Trophoblast cell (in vitro differentiated cells and primary cell): ENCODE data around the gene RFFL.

Experiments used
- DNase-seq, 2 donors: peaks; one replicate each; pipeline ENCODE4 v3.0.0-alpha.2; 2016
- H2AFZ ChIP-seq: 2 replicates; pipeline ENCODE4 v1.6.1; 2013; ENCODE audit warnings: low read length, moderate library complexity, mild to moderate bottlenecking; ENCODE audit not compliant: insufficient read depth, poor library complexity
- H2AK5ac ChIP-seq: 2 replicates; pipeline ENCODE4 v1.6.1; 2013; ENCODE audit warnings: mild to moderate bottlenecking, low read length
- H2BK120ac ChIP-seq: 2 replicates; pipeline ENCODE4 v1.6.1; 2013; ENCODE audit warnings: low read length, mild to moderate bottlenecking, moderate library complexity; ENCODE audit not compliant: insufficient read depth, poor library complexity
- H2BK12ac ChIP-seq: 2 replicates; pipeline ENCODE4 v1.6.1; 2013; ENCODE audit warnings: mild to moderate bottlenecking, low read length, moderate library complexity
- H2BK5ac ChIP-seq: 2 replicates; pipeline ENCODE4 v1.6.1; 2013; ENCODE audit warnings: low read length, low read depth, moderate library complexity, mild to moderate bottlenecking; ENCODE audit not compliant: poor library complexity
- H3K14ac ChIP-seq: 2 replicates; pipeline ENCODE4 v1.6.1; 2013; ENCODE audit warnings: mild to moderate bottlenecking, low read length
- H3K18ac ChIP-seq: 2 replicates; pipeline ENCODE4 v1.6.1; 2013; ENCODE audit warnings: mild to moderate bottlenecking, low read length
- H3K23ac ChIP-seq: 2 replicates; pipeline ENCODE4 v1.6.1; 2013; ENCODE audit warnings: low read length
- H3K27ac ChIP-seq: 2 replicates; pipeline ENCODE4 v1.5.1; 2013; ENCODE audit warnings: low read depth, mild to moderate bottlenecking, inconsistent platforms, low read length, moderate library complexity
- H3K27me3 ChIP-seq: 2 replicates; pipeline ENCODE4 v1.6.1; 2013; ENCODE audit warnings: inconsistent platforms, mild to moderate bottlenecking, low read length, moderate library complexity; ENCODE audit not compliant: insufficient read depth
- H3K36me3 ChIP-seq, 2 experiments: 1 replicate in 1 of 2; 2 replicates in 1 of 2; pipeline ENCODE4 v1.6.1; 2013; ENCODE audit warnings: low read length in 2 of 2, mild to moderate bottlenecking in 2 of 2, moderate library complexity in 1 of 2; ENCODE audit not compliant: insufficient read depth in 2 of 2, control insufficient read depth in 1 of 2
- H3K4ac ChIP-seq: 2 replicates; pipeline ENCODE4 v1.6.1; 2013; ENCODE audit warnings: low read depth, mild to moderate bottlenecking, low read length, moderate library complexity
- H3K4me1 ChIP-seq, 2 experiments: 1 replicate in 1 of 2; 2 replicates in 1 of 2; pipeline ENCODE4 v1.6.1; 2013; ENCODE audit warnings: low read length in 2 of 2, mild to moderate bottlenecking in 2 of 2, moderate library complexity in 1 of 2; ENCODE audit not compliant: insufficient read depth in 2 of 2, control insufficient read depth in 1 of 2
- H3K4me2 ChIP-seq: 2 replicates; pipeline ENCODE4 v1.6.1; 2013; ENCODE audit warnings: inconsistent platforms, mild to moderate bottlenecking, low read length, moderate library complexity
- H3K4me3 ChIP-seq: 2 replicates; pipeline ENCODE4 v1.5.1; 2013; ENCODE audit warnings: mild to moderate bottlenecking, low read depth, low read length, inconsistent platforms
- H3K79me1 ChIP-seq: one replicate; pipeline ENCODE4 v1.6.1; 2013; ENCODE audit warnings: low read length
- H3K79me2 ChIP-seq: 2 replicates; pipeline ENCODE4 v1.6.1; 2013; ENCODE audit warnings: low read length, mild to moderate bottlenecking; ENCODE audit not compliant: control insufficient read depth, insufficient read depth, poor library complexity
- H3K9ac ChIP-seq: 2 replicates; pipeline ENCODE4 v1.6.1; 2013; ENCODE audit warnings: mild to moderate bottlenecking, low read length
- H3K9me3 ChIP-seq: 2 replicates; pipeline ENCODE4 v1.6.1; 2013; ENCODE audit warnings: low read depth, mild to moderate bottlenecking, control low read depth, inconsistent platforms, low read length; ENCODE audit not compliant: insufficient read depth
- H4K12ac ChIP-seq: 2 replicates; pipeline ENCODE4 v1.6.1; 2013; ENCODE audit warnings: low read depth, mild to moderate bottlenecking, low read length, moderate library complexity
- H4K8ac ChIP-seq: 2 replicates; pipeline ENCODE4 v1.6.1; 2013; ENCODE audit warnings: low read depth, mild to moderate bottlenecking, low read length, moderate library complexity
- H4K91ac ChIP-seq: one replicate; pipeline ENCODE4 v1.6.1; 2013; ENCODE audit warnings: low read depth, mild to moderate bottlenecking, low read length, moderate library complexity
- WGBS: extraction: QIAGEN DNeasy Blood & Tissue Kit; methylation state at CpG from one replicate; pipeline ENCODE4 v1.1.7; 2013; ENCODE audit warnings: missing lambda C conversion rate; ENCODE audit not compliant: insufficient read length, insufficient coverage; ENCODE audit errors: extremely low coverage; 5-methylcytosine and 5-hydroxymethylcytosine counted together

The RFFL gene

GRCh38 chr17:35068249-35068648 is 4.7 kb upstream of the RFFL start:
- H3K4me2 ChIP-seq, result no peak overlapping the region
- no peaks in the 10 kb centered on the region for H3K9me3 ChIP-seq

GRCh38 chr17:35065880-35066279 is 2.4 kb upstream of the RFFL start:
- no peak overlapping the region for H4K8ac ChIP-seq
- H3K4me3 ChIP-seq, result no peak overlapping the region
- H3K18ac ChIP-seq, result no peak overlapping the region
- H4K91ac ChIP-seq, result no peak overlapping the region
- no peak overlapping the region for H3K23ac ChIP-seq
- H3K4ac ChIP-seq, result no peak overlapping the region
- H3K27ac ChIP-seq, result no peak overlapping the region
- H3K79me1 ChIP-seq, result no peaks in the 10 kb centered on the region
- DNase-seq, result no peak
- no CpG with 5 or more reads among the region's 4 CpGs for WGBS
- H3K4me2 ChIP-seq, result no peak overlapping the region
- no peak overlapping the region for H3K9ac ChIP-seq
- H3K14ac ChIP-seq, result no peak overlapping the region
- H3K27me3 ChIP-seq, result no peaks in the 10 kb centered on the region
- H3K36me3 ChIP-seq, result no peaks in the 10 kb centered on the region
- no peak overlapping the region for H2BK12ac ChIP-seq
- no peak overlapping the region for H2AK5ac ChIP-seq
- H3K79me2 ChIP-seq, result no peaks in the 10 kb centered on the region
- no peak overlapping the region for H4K12ac ChIP-seq
- H2AFZ ChIP-seq, result no peak overlapping the region
- no peak overlapping the region for H2BK120ac ChIP-seq
- H2BK5ac ChIP-seq, result no peak overlapping the region
- H3K4me1 ChIP-seq, result peaks cover 0 to 6% of the 10 kb centered on the region in 2 experiments
- H3K9me3 ChIP-seq, result no peaks in the 10 kb centered on the region

More at GRCh38 chr17:35068249-35068648, 4.7 kb upstream of the RFFL start:
- Histone ChIP-seq H2AK5ac (no peak overlapping the region), H4K12ac (no peak overlapping the region), H3K14ac (no peak overlapping the region), H3K27ac (no peak overlapping the region), H3K79me2 (no peaks in the 10 kb centered on the region), H4K8ac (no peak overlapping the region), H4K91ac (no peak overlapping the region), H2AFZ (no peak overlapping the region), H3K23ac (no peak overlapping the region), H2BK120ac (no peak overlapping the region), H3K79me1 (no peaks in the 10 kb centered on the region), H3K27me3 (no peaks in the 10 kb centered on the region), H3K36me3 (no peaks in the 10 kb centered on the region), H3K4me3 (no peak overlapping the region), H3K4me1 (peaks cover 0 to 6% of the 10 kb centered on the region in 2 experiments), H3K18ac (no peak overlapping the region), H2BK5ac (no peak overlapping the region), H2BK12ac (no peak overlapping the region), H3K4ac (no peak overlapping the region), H3K9ac (no peak overlapping the region)
- no CpG with 5 or more reads among the region's 2 CpGs for WGBS
- no peak for DNase-seq

DNA sequence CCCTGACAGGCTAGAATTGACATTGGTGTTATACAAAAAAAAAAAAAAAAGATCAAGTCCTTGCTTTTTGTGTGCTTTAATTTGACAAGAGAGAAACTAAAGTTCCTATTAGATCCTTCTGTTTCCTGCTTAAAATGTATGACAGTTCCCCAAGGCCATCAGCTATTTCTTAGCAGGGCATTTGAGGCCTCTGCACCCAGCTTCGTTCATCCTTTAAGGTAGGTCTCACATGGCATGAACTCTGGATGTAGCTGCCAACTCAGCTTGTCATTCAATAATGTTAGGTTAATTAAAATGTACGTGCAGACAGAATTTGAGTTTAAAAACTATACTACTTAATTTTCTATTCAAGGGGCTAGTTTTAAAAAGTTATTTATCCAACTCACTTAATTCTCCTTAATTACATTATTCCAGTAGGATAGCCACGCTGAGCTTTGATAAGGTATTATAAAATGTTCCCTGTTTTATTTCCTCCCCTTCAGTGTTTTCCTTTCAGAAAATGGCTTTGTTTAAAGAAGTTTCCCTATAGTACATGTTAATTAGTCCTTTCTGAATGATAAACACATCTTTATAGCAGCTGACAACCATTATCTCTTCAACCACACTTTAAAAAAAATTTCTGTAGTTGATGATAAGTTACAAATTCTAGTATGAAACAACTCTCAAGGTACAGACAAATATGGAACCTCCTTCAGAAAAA is 1.2 kb upstream of the RFFL start:
- Histone ChIP-seq H3K9ac (no peak overlapping the region), H4K12ac (no peak overlapping the region), H4K8ac (no peak overlapping the region), H2BK120ac (no peak overlapping the region), H3K36me3 (no peaks in the 10 kb centered on the region), H4K91ac (no peak overlapping the region), H2AFZ (no peak overlapping the region), H2BK12ac (no peak overlapping the region), H3K79me2 (no peaks in the 10 kb centered on the region), H3K4me2 (no peak overlapping the region), H3K4me3 (no peak overlapping the region), H3K23ac (no peak overlapping the region), H3K4me1 (peaks cover 0 to 6% of the 10 kb centered on the region in 2 experiments), H3K14ac (no peak overlapping the region), H2BK5ac (no peak overlapping the region), H3K79me1 (no peaks in the 10 kb centered on the region), H3K27ac (no peak overlapping the region), H3K9me3 (no peaks in the 10 kb centered on the region), H3K4ac (no peak overlapping the region), H3K27me3 (no peaks in the 10 kb centered on the region), H2AK5ac (no peak overlapping the region), H3K18ac (no peak overlapping the region)
- DNase-seq, result no peak
- WGBS, result no CpG with 5 or more reads among the region's 3 CpGs

GRCh38 chr17:35062308-35062707 is 1.2 kb downstream of the RFFL start:
- no peak overlapping the region for H3K18ac ChIP-seq
- peaks cover 0 to 6% of the 10 kb centered on the region in 2 experiments for H3K4me1 ChIP-seq

More at GRCh38 chr17:35062308-35062707, 1.2 kb downstream of the RFFL start:
- Histone ChIP-seq H2AFZ (no peak overlapping the region), H2AK5ac (no peak overlapping the region), H2BK12ac (no peak overlapping the region), H3K23ac (no peak overlapping the region), H2BK5ac (no peak overlapping the region), H3K27ac (no peak overlapping the region), H3K4ac (no peak overlapping the region), H4K91ac (no peak overlapping the region), H3K36me3 (no peaks in the 10 kb centered on the region), H4K8ac (no peak overlapping the region), H3K14ac (no peak overlapping the region), H3K27me3 (no peaks in the 10 kb centered on the region), H3K79me2 (no peaks in the 10 kb centered on the region), H4K12ac (no peak overlapping the region), H3K4me3 (no peak overlapping the region), H3K79me1 (no peaks in the 10 kb centered on the region), H3K9me3 (no peaks in the 10 kb centered on the region), H3K4me2 (no peak overlapping the region), H3K9ac (no peak overlapping the region), H2BK120ac (no peak overlapping the region)
- WGBS, result no CpG with 5 or more reads among the region's 3 CpGs
- no peak for DNase-seq
